GM21360 (cell line): ENCODE measurements around the gene DEFB126.
"Not testable (repeated sequence)": the region's sequence is repeated elsewhere in the genome, so short reads cannot be mapped to it uniquely, and the experiment has no call there.

Experiments used
- ATAC-seq: cut with Tn5 transposase; IDR thresholded peaks from one replicate; pipeline ENCODE4 v1.9.1; 2021; ENCODE audit warnings: mild to moderate bottlenecking, moderate library complexity; ENCODE audit not compliant: unreplicated experiment

The DEFB126 gene

GRCh38 chr20:142290-142689 is at the start of gene DEFB126:
DEFB126 (plus strand) TSS chr20:142590; CDS start chr20:142629, 39 bp downstream.
- no peak for ATAC-seq

GRCh38 chr20:93641-94040 is 48.7 kb upstream of the DEFB126 start:
- no peak for ATAC-seq

GRCh38 chr20:95215-95614 is 47.2 kb upstream of the DEFB126 start:
- no peak for ATAC-seq

GRCh38 chr20:97691-98090 is 44.7 kb upstream of the DEFB126 start:
- ATAC-seq, result not testable (repeated sequence)

GRCh38 chr20:101975-102374 is 40.4 kb upstream of the DEFB126 start:
- no peak for ATAC-seq

- ATAC-seq, result no peak
Measured at GRCh38 chr20:103456-103855, 38.9 kb upstream of the DEFB126 start.

- no peak for ATAC-seq
Measured at GRCh38 chr20:112396-112795, 30.0 kb upstream of the DEFB126 start.

- no peak for ATAC-seq
Measured at GRCh38 chr20:117518-117917, 24.9 kb upstream of the DEFB126 start.

GRCh38 chr20:129786-130323 is 12.5 kb upstream of the DEFB126 start:
- ATAC-seq, result not testable (repeated sequence)

GRCh38 chr20:137668-138490 is 4.5 kb upstream of the DEFB126 start:
- no peak for ATAC-seq

- no peak for ATAC-seq
Measured at GRCh38 chr20:145877-146276, 3.5 kb downstream of the DEFB126 start.

GRCh38 chr20:152131-152530 is 9.7 kb downstream of the DEFB126 start:
- no peak for ATAC-seq

- no peak for ATAC-seq
Measured at GRCh38 chr20:157154-157553, 14.8 kb downstream of the DEFB126 start, which contains the start of gene DEFB127. DEFB127 (plus strand) TSS chr20:157454; CDS start chr20:157545, 91 bp downstream.

GRCh38 chr20:164618-165017 is 22.2 kb downstream of the DEFB126 start:
- ATAC-seq, result no peak

- ATAC-seq, result no peak
Measured at GRCh38 chr20:168876-169275, 26.5 kb downstream of the DEFB126 start.

- ATAC-seq, result no peak
Measured at GRCh38 chr20:184288-184687, 41.9 kb downstream of the DEFB126 start.

- no peak for ATAC-seq
Measured at GRCh38 chr20:187733-188132, 45.3 kb downstream of the DEFB126 start.

- no peak for ATAC-seq
Measured at GRCh38 chr20:189611-190010, 47.2 kb downstream of the DEFB126 start, which contains the start of gene DEFB128. DEFB128 (minus strand) TSS chr20:189711; CDS start chr20:189623, 88 bp downstream.
